Neuronal stem cell (in vitro differentiated cells): Measurements from ENCODE around the gene CCDC63.

ENCODE experiments used
- DNase-seq: peaks from one replicate; pipeline ENCODE4 v3.0.0-alpha.2; 2013; ENCODE audit warnings: low spot score
- H2AFZ ChIP-seq: one replicate; pipeline ENCODE4 v1.6.1; 2013; ENCODE audit warnings: mild to moderate bottlenecking, low read length, inconsistent platforms
- H2AK5ac ChIP-seq: 2 replicates; pipeline ENCODE4 v1.6.1; 2013; ENCODE audit warnings: low read depth, mild to moderate bottlenecking, inconsistent platforms, low read length, moderate library complexity, mixed read lengths
- H2BK120ac ChIP-seq: 2 replicates; pipeline ENCODE4 v1.6.1; 2013; ENCODE audit warnings: low read depth, mild to moderate bottlenecking, inconsistent platforms, low read length, moderate library complexity, mixed read lengths
- H2BK12ac ChIP-seq: one replicate; pipeline ENCODE4 v1.6.1; 2013; ENCODE audit warnings: low read length, inconsistent platforms
- H2BK15ac ChIP-seq: 2 replicates; pipeline ENCODE4 v1.6.1; 2013; ENCODE audit warnings: mild to moderate bottlenecking, low read length, inconsistent platforms, mixed read lengths
- H2BK5ac ChIP-seq: one replicate; pipeline ENCODE4 v1.6.1; 2013; ENCODE audit warnings: inconsistent platforms, mild to moderate bottlenecking, low read length, moderate library complexity
- H3K14ac ChIP-seq: one replicate; pipeline ENCODE4 v1.6.1; 2013; ENCODE audit warnings: low read length, inconsistent platforms
- H3K18ac ChIP-seq: 2 replicates; pipeline ENCODE4 v1.6.1; 2013; ENCODE audit warnings: low read length, inconsistent platforms
- H3K23ac ChIP-seq: 2 replicates; pipeline ENCODE4 v1.6.1; 2013; ENCODE audit warnings: low read depth, mild to moderate bottlenecking, mixed read lengths, low read length, inconsistent platforms; ENCODE audit not compliant: poor library complexity
- H3K27ac ChIP-seq: replicated peaks from 3 replicates; pipeline ENCODE4 v1.5.1; 2013; ENCODE audit warnings: low read length, inconsistent platforms
- H3K27me3 ChIP-seq, 3 experiments: 2 replicates each; pipeline ENCODE4 v1.6.1; 2013; ENCODE audit warnings: low read length in 3 of 3, mild to moderate bottlenecking in 2 of 3, inconsistent platforms in 1 of 3, low read depth in 1 of 3, mixed read lengths in 1 of 3, moderate library complexity in 1 of 3; ENCODE audit not compliant: control insufficient read depth in 3 of 3, insufficient read depth in 3 of 3
- H3K36me3 ChIP-seq, 2 donors: replicated peaks in 1 of 2; 2 replicates each; pipeline ENCODE4 v1.6.1; 2013; ENCODE audit warnings: low read length in 2 of 2; ENCODE audit not compliant: control insufficient read depth in 2 of 2, insufficient read depth in 2 of 2
- H3K4ac ChIP-seq: 2 replicates; pipeline ENCODE4 v1.6.1; 2013; ENCODE audit warnings: inconsistent platforms, mild to moderate bottlenecking, low read length, moderate library complexity
- H3K4me1 ChIP-seq, 2 donors: 1 replicate in 1 of 2; 2 replicates in 1 of 2; pipeline ENCODE4 v1.6.1; 2013; ENCODE audit warnings: low read length in 2 of 2, low read depth in 1 of 2; ENCODE audit not compliant: control insufficient read depth in 2 of 2, insufficient read depth in 1 of 2
- H3K4me2 ChIP-seq: one replicate; pipeline ENCODE4 v1.6.1; 2013; ENCODE audit warnings: mild to moderate bottlenecking, low read length, inconsistent platforms; ENCODE audit not compliant: insufficient read depth, poor library complexity, severe bottlenecking
- H3K4me3 ChIP-seq, 2 donors: 2 replicates each; pipeline ENCODE4 v1.5.1; 2013; ENCODE audit warnings: low read length in 2 of 2, mild to moderate bottlenecking in 2 of 2, inconsistent platforms in 1 of 2, moderate library complexity in 1 of 2
- H3K79me1 ChIP-seq: one replicate; pipeline ENCODE4 v1.6.1; 2013; ENCODE audit warnings: low read depth, mild to moderate bottlenecking, inconsistent platforms, low read length, moderate library complexity
- H3K9ac ChIP-seq: one replicate; pipeline ENCODE4 v1.6.1; 2013; ENCODE audit warnings: mild to moderate bottlenecking, low read depth, low read length, inconsistent platforms; ENCODE audit not compliant: poor library complexity
- H3K9me3 ChIP-seq, 2 donors: replicated peaks in 1 of 2; 2 replicates each; pipeline versions ENCODE3 to v1.6.1; 2013; ENCODE audit warnings: low read length in 2 of 2, mild to moderate bottlenecking in 2 of 2, inconsistent platforms in 1 of 2, low read depth in 1 of 2, mixed read lengths in 1 of 2, moderate library complexity in 1 of 2; ENCODE audit not compliant: control insufficient read depth in 2 of 2, insufficient read depth in 1 of 2
- H4K8ac ChIP-seq: one replicate; pipeline ENCODE4 v1.6.1; 2013; ENCODE audit warnings: low read depth, mild to moderate bottlenecking, inconsistent platforms, low read length, moderate library complexity
- H4K91ac ChIP-seq: one replicate; pipeline ENCODE4 v1.6.1; 2013; ENCODE audit warnings: low read length, low read depth, mild to moderate bottlenecking, inconsistent platforms; ENCODE audit not compliant: poor library complexity
- WGBS, 2 donors: extraction: QIAGEN DNeasy Blood & Tissue Kit; methylation state at CpG; one replicate each; pipeline ENCODE4 v1.1.7; 2013; ENCODE audit warnings: missing lambda C conversion rate in 2 of 2, mixed read lengths in 1 of 2; ENCODE audit not compliant: insufficient read length in 2 of 2, insufficient replicate concordance in 1 of 2; ENCODE audit errors: extremely low coverage in 2 of 2; 5-methylcytosine and 5-hydroxymethylcytosine counted together

The CCDC63 gene

DNA sequence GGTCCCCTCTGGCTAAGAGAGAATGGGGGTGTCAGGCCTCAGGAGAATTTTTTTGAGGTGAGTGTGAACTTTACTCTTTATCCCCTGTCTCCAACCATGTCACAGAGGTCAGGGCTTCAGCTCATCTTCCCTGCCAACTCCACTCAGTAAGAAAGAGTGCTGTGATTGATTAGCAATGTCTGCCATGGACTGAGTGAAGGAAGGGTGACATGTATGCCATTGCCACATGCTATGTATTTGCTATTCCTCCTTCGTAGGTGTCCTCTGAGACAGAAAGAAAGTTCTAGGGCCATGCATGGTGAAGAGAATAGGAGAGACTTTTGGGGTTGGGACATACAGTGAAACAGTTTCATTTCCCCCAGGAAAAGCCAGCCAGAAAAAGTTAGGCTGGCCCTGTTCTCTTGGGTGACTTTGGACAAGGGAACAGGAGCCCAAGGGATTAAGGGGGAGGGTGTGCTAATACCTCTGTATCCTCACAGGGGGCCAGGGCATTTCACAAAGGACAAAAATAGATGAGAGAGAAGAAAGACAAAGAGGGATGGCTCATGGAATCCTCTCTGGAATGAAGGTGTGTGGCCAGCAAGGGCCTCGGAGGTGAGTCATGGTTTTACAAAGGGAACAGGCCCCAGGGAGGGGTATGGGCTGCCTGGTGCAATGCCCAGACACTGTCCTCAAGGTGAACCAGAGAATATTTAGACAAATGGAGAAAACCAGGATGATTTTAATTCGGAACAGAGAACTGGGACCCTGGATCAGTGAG is 87.5 kb downstream of the CCDC63 start:
- H2BK15ac ChIP-seq: peak overlapping the region; percentile 35

DNA sequence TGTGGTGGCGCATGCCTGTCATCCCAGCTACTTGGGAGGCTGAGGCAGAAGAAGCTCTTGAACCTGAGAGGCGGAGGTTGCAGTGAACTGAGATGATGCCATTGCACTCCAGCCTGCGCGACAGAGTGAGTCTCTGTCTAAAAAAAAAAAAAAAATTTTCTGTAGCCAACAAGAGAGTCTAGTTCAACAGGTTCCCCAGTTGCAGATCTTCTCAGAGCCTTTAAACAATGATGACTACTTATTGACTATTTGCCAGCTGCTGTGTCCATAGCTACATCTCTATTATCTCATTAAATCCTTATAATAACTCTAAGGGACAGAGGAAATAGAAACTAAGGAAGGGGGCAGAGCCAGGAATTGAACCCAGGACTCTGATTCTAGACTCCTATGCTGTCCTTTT is 88.8 kb downstream of the CCDC63 start:
- no peak overlapping the region for H2AK5ac ChIP-seq
- no peak overlapping the region for H3K18ac ChIP-seq
- no peak overlapping the region for H3K4me3 ChIP-seq
- no peak overlapping the region for H3K4me2 ChIP-seq
- no peak overlapping the region for H2BK120ac ChIP-seq
- H3K9ac ChIP-seq: no peak overlapping the region
- H3K14ac ChIP-seq: no peak overlapping the region
- DNase-seq: no peak
- no peaks in the 10 kb centered on the region for H3K9me3 ChIP-seq
- H2BK12ac ChIP-seq: no peak overlapping the region
- WGBS, 2 donors: no CpG with 5 or more reads among the region's 4 CpGs
- no peak overlapping the region for H2BK5ac ChIP-seq
- no peak overlapping the region for H3K27ac ChIP-seq
- no peaks in the 10 kb centered on the region for H3K79me1 ChIP-seq
- H3K36me3 ChIP-seq: no peaks in the 10 kb centered on the region
- H2AFZ ChIP-seq: no peak overlapping the region
- peaks cover 0 to 6% (median 2%) of the 10 kb centered on the region in 3 experiments for H3K27me3 ChIP-seq
- H3K23ac ChIP-seq: no peak overlapping the region
- H3K4me1 ChIP-seq: peaks cover 0 to 7% of the 10 kb centered on the region in 2 donors
- no peak overlapping the region for H4K91ac ChIP-seq
- H4K8ac ChIP-seq: no peak overlapping the region
- no peak overlapping the region for H3K4ac ChIP-seq
- no peak overlapping the region for H2BK15ac ChIP-seq

More for the DNA sequence above, 87.5 kb downstream of the CCDC63 start:
- Histone ChIP-seq H3K27ac (no peak overlapping the region), H3K27me3 (peaks cover 0 to 6% (median 2%) of the 10 kb centered on the region in 3 experiments), H4K91ac (no peak overlapping the region), H3K36me3 (no peaks in the 10 kb centered on the region), H3K4me2 (no peak overlapping the region), H2AK5ac (peak overlapping the region; percentile 23), H4K8ac (no peak overlapping the region), H2AFZ (no peak overlapping the region), H3K79me1 (no peaks in the 10 kb centered on the region), H3K23ac (no peak overlapping the region), H2BK5ac (no peak overlapping the region), H3K4me3 (no peak overlapping the region), H2BK12ac (no peak overlapping the region), H3K4me1 (peaks cover 0 to 7% of the 10 kb centered on the region in 2 donors), H3K9ac (no peak overlapping the region), H3K18ac (no peak overlapping the region), H2BK120ac (no peak overlapping the region), H3K14ac (no peak overlapping the region), H3K9me3 (peaks cover 0 to 4% of the 10 kb centered on the region in 2 donors), H3K4ac (no peak overlapping the region)
- WGBS, 2 donors: no CpG with 5 or more reads among the region's 3 CpGs
- DNase-seq: no peak

DNA sequence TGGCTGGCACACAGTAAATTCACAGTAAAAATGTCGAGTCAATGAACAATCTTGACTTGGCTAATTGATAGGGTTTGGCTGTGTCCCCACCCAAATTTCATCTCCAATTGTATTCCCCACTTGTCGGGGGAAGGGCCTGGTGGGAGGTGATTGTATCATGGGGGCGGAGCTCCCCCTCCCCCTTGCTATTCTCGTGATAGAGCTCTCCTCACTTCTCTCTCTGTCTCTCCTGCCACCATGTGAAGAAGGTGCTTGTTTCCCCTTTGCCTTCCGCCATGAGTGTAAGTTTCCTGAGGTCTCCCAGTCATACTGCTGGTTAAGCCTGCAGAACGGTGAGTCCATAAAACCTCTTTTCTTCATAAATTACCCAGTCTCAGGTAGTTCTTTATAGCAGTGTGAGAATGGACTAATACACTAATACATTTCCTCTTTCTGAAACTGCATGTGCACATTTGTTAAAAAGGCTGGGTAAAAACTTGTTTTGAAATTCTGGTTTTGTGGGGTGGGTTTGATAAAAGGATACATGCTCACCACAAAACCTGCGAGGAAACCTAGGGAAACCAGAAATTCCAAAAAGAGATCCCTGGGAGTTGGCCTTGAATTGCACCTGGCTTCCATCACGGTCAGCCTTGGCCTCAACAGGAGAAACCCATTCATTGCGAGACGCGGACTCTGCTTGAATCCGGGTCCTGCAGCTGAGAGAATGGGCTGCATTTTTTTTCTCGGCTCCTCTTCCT is 89.7 kb downstream of the CCDC63 start:
- Histone ChIP-seq H3K14ac (no peak overlapping the region), H3K23ac (no peak overlapping the region), H2BK5ac (no peak overlapping the region), H3K9me3 (no peaks in the 10 kb centered on the region), H2AFZ (no peak overlapping the region), H3K4me1 (peaks cover 0 to 7% of the 10 kb centered on the region in 2 donors), H3K79me1 (no peaks in the 10 kb centered on the region), H3K27ac (no peak overlapping the region), H3K36me3 (no peaks in the 10 kb centered on the region), H3K27me3 (peaks cover 0 to 6% (median 2%) of the 10 kb centered on the region in 3 experiments), H2BK15ac (no peak overlapping the region), H4K8ac (no peak overlapping the region), H3K4ac (no peak overlapping the region), H2AK5ac (no peak overlapping the region), H2BK12ac (no peak overlapping the region), H2BK120ac (no peak overlapping the region), H4K91ac (no peak overlapping the region), H3K4me3 (no peak overlapping the region), H3K9ac (no peak overlapping the region), H3K4me2 (no peak overlapping the region), H3K18ac (no peak overlapping the region)
- no CpG with 5 or more reads among the region's 13 CpGs for WGBS, 2 donors
- DNase-seq: no peak

DNA sequence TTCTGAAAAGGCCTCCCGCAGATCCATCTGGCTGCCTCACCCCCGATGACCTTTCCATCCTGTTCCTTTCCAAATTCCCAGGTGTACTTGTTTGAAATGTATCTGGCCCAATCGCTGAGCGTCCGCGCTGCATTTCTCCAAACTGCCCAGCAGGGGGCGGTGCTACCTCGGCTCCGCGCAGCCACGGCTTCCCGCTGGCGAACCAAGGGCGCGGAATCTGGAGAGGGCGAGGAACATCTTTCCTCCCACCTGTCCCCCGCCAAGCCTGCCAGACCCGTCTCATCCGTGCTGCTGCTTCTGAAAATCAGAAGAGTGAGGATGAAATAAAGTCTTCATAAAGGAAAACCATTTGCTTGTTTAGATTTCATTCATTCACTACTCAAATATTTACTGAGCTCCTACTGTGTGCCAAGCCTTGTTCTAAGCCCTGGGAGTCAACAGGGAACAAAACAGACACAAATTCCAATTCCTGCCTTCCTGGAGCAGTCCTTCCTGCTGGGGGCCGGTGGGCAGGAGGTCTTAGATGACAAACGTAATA is 90.4 kb downstream of the CCDC63 start:
- Histone ChIP-seq H3K27ac (no peak overlapping the region), H2BK12ac (no peak overlapping the region), H3K4ac (no peak overlapping the region), H3K27me3 (peaks cover 0 to 6% (median 2%) of the 10 kb centered on the region in 3 experiments), H2AFZ (peak overlapping the region; percentile 26), H3K79me1 (no peaks in the 10 kb centered on the region), H2BK5ac (no peak overlapping the region), H3K4me1 (peaks cover 0 to 4% of the 10 kb centered on the region in 2 donors), H3K14ac (no peak overlapping the region), H4K8ac (no peak overlapping the region), H3K4me2 (no peak overlapping the region), H4K91ac (no peak overlapping the region), H3K36me3 (no peaks in the 10 kb centered on the region), H3K18ac (no peak overlapping the region), H3K4me3 (no peak overlapping the region), H3K9me3 (no peaks in the 10 kb centered on the region), H2BK120ac (no peak overlapping the region), H2AK5ac (no peak overlapping the region), H2BK15ac (no peak overlapping the region), H3K23ac (no peak overlapping the region), H3K9ac (no peak overlapping the region)
- peak; percentile 62 for DNase-seq
- WGBS, 2 donors: no CpG with 5 or more reads among the region's 21 CpGs
